Activated effector memory CD4-positive, alpha-beta T cell treated with Interleukin-2 at 50 U/mL for 16 hours (primary cell): ENCODE data around the gene PPM1H.

ENCODE experiments used
- DNase-seq: peaks from one replicate; pipeline ENCODE4 v3.0.0-alpha.2; 2020

The PPM1H gene

GRCh38 chr12:62631471-62632410, 303.2 kb downstream of the PPM1H start:
- no peak for DNase-seq

GRCh38 chr12:62629971-62630739, 304.8 kb downstream of the PPM1H start:
- no peak for DNase-seq

GRCh38 chr12:62629413-62629812, 305.5 kb downstream of the PPM1H start:
- DNase-seq = no peak

GRCh38 chr12:62627181-62627580, 307.8 kb downstream of the PPM1H start:
- no peak for DNase-seq

DNA sequence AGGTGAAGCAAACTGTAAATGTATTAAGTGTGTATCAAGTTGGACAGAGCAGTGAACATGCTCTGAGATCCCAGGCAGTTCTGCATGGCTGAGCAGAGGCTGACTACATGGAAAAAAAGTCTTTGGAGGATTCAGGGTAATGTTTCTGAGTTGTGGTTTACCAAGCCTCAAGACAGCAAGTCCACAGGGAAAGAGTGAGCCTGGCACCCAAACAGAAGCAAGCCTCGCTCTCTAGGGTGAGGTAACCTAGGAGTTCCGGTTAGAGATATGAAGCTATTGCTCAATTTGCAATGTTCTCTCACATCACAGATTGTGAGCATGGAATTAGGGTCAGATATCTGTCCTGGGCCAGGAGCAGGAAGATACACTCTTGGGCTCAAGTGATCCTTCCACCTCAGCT, 309.7 kb downstream of the PPM1H start:
- no peak for DNase-seq

- no peak for DNase-seq
Observed at GRCh38 chr12:62622177-62622576, 312.8 kb downstream of the PPM1H start.

DNA sequence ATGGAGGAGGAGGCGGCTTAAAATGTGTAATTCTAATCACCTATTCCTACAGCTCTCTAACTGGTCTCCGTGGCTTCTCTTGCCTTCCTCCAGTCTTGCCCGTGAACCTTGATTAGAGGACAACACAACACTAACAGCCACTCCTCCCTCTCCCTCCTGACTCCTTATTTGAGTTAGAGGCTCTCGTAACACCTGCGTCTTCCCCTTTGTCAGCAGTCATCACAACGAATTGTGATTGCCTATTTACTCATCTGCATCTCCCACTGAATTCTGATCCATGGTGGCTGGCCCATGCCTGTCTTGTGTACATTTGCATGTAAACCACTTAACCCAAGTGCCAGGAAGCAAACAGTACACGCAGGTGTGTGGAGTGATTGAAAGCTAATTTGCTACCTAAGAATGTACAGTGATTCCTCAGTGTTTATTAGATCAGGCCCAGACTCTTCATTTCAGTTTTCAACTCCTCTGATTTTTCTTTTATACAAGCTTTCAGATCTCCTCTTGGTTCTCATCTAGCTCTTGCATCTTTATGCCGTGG, 313.8 kb downstream of the PPM1H start:
- DNase-seq = no peak

DNA sequence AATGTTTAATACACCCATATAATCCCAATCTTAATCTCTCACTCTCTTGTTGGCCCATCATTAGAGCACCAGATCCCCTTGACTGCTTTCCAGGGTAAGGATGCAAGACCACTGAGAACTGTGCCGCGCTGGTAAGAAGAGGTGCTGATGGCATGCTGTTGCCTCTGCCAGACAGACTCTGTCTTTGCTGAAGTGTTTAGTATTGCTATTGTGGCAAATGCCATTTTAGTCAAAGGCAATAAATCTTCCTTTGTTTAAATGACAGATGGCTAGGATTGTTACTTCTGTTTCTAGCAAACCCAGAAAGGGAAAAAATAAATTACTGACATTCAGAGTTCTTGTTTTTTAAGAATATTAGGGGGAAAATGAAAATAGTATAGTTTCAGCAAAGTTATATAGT, 316.0 kb downstream of the PPM1H start:
- no peak for DNase-seq

DNA sequence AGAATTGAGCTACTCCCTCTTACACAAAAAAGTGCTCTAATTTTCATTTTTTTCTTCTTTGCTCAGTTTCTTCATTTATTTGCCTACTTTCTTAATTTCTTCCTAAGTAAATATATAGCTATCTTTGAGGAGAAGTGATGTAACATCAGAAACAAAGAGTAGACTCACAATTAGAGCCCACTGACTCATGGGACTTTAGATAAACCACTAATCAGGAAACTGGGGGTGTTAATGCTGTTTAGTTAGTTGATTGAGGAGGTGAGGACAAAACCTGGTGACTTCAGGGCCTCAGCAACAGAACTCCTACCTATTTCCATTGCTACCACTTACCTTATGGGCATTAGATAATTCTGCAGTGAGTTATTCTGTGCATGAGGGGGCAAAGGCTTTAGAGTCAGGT, 316.6 kb downstream of the PPM1H start:
- no peak for DNase-seq

DNA sequence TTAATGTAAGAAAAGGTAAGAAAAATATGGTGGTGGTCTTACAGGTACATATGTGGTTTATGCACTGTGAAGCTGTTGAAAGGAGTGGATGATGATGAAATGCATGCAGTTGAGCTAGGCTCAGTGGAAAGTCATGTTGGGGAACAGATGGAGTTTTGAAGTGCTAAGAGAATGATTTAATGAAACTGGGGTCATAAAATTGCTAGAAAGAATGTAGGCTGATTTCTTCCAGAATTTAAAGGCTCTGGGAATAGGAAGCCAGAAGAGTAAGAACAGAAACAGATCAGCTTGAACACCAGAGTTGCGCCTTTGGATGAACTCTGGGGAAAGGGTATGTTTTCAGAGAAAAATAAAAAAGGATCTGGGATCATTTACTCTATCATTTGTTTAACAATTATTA, 321.9 kb downstream of the PPM1H start:
- DNase-seq = no peak

- no peak for DNase-seq
Observed at GRCh38 chr12:62606654-62607053, 328.3 kb downstream of the PPM1H start.

- no peak for DNase-seq
Observed at GRCh38 chr12:62605981-62606380, 329.0 kb downstream of the PPM1H start.

DNA sequence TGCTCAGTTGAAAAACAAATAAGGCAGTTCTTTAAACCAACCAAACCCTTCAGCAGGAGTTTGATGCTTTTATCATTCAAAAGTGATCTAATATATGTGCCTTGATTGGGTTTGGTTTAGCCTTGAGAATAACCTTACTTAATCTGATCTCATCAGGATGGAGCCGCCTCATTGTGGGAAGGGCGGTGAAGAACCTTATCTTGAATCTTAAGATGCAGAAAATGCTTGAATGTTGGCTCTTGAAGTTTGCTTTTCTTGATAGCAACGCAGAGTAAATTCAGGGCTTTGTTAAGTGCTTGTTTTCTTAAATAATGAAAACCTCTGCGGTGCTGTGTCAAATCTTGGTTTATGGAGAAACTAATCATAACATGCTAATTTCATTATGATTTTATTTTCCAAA, 330.1 kb downstream of the PPM1H start:
- no peak for DNase-seq

GRCh38 chr12:62604373-62604772, 330.6 kb downstream of the PPM1H start:
- DNase-seq = no peak

GRCh38 chr12:62603811-62604098, 331.2 kb downstream of the PPM1H start:
- no peak for DNase-seq

- peak; percentile 74 for DNase-seq
Observed at GRCh38 chr12:62603061-62603810, 331.7 kb downstream of the PPM1H start.

- DNase-seq = peak; percentile 81
Observed at GRCh38 chr12:62602255-62603060, 332.5 kb downstream of the PPM1H start.

DNA sequence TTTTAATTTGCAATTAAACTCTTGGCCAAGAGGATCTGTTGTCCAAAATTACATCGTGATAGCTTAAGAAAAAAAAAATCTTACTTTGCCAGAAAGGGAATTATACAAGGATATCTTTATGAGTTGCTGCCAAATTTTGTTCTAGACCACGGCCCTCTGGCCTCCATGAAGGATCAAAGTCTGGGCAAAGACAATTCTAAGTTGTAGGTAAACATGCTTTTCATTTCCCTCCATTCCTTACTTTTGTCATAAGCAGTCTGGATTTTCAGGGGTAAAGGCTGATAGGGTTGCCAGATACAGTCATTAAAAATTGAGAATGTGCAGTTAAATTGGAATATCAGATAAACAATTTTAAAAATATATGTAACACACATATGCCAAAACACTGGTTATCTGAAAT, 333.2 kb downstream of the PPM1H start:
- no peak for DNase-seq

DNA sequence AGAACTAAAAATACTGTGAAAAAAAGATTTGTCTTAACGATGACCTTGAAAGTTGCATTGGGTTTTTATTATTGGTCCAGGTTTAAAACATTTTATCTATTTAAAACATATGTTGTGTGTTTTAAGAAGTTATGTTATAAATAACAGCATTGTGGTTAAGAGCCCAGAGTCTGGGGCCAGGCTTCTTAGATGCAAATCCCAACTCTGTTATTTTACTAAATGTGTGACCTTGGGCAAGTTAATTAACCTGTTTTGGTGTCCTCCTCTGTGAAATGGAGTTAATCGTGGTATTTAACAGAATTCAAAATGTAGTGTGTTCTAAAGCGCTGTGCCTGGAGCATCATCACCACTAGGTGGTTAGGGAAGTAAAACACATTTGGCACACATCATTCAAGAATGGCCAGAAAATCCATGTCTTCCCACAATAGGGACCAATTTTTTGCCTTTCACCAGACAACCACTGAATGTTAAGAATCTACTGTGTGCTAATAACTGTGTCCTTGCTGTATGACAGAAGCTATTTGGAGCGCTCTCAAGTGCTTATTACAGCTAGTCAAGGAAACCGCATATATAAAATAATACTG, 335.0 kb downstream of the PPM1H start:
- DNase-seq = no peak

DNA sequence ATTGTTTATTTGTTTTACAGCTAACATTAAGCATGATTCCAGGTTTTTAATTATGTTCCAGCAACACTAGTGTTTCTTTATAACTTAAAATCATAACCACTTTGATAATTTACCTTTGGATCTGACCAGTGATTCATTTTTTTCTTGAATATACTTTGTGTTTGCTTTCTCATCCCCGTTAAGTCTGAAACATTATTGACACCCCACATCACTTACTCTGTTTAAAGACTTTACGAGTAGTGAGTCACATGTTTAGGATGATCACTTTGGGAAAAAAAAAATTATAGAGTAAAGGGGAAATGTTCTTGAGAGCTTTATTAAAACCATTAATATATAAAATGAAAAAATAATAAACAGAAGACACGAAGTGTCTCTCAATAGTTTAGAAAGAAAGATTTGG, 336.1 kb downstream of the PPM1H start:
- DNase-seq = no peak

DNA sequence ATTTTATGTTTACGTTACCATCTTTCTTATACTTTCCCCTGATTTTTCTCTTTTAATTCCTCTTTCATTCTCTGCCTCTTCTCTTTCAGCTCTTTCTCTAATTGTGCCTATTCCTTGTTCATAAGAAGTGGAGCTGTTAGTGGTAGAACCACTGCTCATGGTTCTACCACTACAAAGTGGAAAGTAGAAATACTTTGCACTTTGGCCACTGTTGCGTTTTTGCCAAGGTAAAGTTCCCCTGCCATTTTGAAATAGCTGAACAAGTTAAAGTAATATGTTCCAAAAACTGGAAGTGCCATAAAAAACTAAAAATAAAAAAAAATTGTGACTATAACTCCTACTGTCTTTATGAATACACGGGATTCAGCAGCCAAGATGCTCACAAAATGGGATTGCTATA, 337.7 kb downstream of the PPM1H start:
- DNase-seq = no peak
